Measurements from ENCODE around the gene SPATA19. TPM values are rescaled to one million over a fixed set of nuclear protein-coding genes. Genes with fewer than 3 reads are reported as not detected.
"Not testable (repeated sequence)": the region's sequence is repeated elsewhere in the genome, so short reads cannot be mapped to it uniquely, and the experiment has no call there.

The SPATA19 gene
- total RNA-seq, 2 donors from 2014 or later, result not detected

GRCh38 chr11:133860151-133860550 is 14.8 kb upstream of the SPATA19 start:
- peaks cover 4% of the 10 kb centered on the region for H3K4me1 Mint-ChIP-seq (ENCODE audit: low read depth)
- H3K9me3 Mint-ChIP-seq, result no peaks in the 10 kb centered on the region
- DNase-seq (no peak), ATAC-seq (replicated peaks in 1 of 2) (no peak)
- H3K27me3 Mint-ChIP-seq (ENCODE audit: low read depth), result peaks cover 32% of the 10 kb centered on the region
- H3K4me3 Mint-ChIP-seq, result no peak overlapping the region
- no peak overlapping the region for H3K27ac Mint-ChIP-seq
- H3K36me3 Mint-ChIP-seq (ENCODE audit: insufficient read depth in 2 of 2), result no peaks in the 10 kb centered on the region

DNA sequence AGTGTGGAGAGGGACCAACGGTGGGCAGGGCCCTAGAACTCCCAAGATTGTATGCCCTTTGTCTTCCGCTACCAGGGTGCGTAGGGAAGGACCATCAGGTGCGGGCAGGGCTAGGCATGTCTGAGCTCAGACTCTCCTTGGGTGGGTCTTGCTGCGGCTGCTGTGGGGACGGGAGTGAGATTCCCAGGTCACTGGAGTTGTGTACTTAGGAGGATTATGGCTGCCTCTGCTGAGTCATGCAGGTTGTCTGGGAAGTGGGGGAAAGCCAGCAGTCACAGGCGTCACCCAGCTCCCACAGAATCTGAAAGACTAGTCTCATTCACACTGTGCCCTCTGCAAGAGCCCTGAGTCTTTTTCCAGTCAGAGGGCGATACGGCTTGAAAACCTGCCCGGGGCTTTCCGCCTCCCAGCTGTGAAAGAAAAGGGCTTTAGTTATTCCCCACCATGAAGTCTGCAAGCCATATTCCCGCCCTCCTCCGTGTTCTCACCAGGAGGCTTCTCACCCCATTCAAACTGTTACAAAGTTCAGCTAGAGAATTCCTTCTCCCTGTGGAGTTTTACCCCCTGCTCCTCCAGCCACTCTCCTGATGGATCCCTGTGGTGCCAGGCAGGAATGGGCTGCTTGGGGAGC is 9.1 kb upstream of the SPATA19 start:
- H3K9me3 Mint-ChIP-seq; H3K36me3 Mint-ChIP-seq (ENCODE audit: insufficient read depth in 2 of 2); ATAC-seq (replicated peaks in 1 of 2); H3K27ac Mint-ChIP-seq; H3K4me3 Mint-ChIP-seq; H3K4me1 Mint-ChIP-seq (ENCODE audit: low read depth); DNase-seq: not testable (repeated sequence)
- peaks cover 56% of the 10 kb centered on the region for H3K27me3 Mint-ChIP-seq (ENCODE audit: low read depth)

DNA sequence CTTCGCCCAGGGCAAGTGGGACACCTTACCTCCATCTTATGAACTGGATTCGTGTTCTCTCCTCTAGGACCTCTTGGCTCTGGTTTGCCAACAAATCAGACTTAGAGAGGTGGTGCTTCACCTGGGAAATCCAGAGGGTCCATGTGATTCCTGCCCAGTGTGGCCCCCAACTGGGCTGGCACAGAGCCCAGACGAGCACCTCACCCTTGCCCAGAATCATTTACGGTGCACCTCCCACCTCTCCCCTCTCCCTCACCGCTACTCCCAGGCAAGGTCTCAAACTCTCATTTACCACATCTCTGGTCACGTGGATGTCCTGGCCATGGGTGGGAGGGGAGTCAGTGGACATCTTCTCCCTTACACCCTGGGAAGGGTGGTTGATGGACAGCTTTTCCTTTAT is 1.1 kb downstream of the SPATA19 start:
- Mint-ChIP-seq H3K27ac (no peak overlapping the region), H3K9me3 (peaks cover 2 to 7% of the 10 kb centered on the region in 2 donors), H3K27me3 (ENCODE audit: low read depth) (peaks cover 11% of the 10 kb centered on the region), H3K4me1 (ENCODE audit: low read depth) (peaks cover 5% of the 10 kb centered on the region), H3K36me3 (ENCODE audit: insufficient read depth in 2 of 2) (peaks cover 0 to 4% of the 10 kb centered on the region in 2 donors), H3K4me3 (no peak overlapping the region)
- no peak for ATAC-seq (replicated peaks in 1 of 2)
- no peak for DNase-seq

GRCh38 chr11:133843454-133843987 is 1.8 kb downstream of the SPATA19 start:
- ATAC-seq (replicated peaks in 1 of 2) (no peak), DNase-seq (no peak)
- Mint-ChIP-seq H3K27me3 (ENCODE audit: low read depth) (peaks cover 8% of the 10 kb centered on the region), H3K9me3 (peaks cover 2 to 6% of the 10 kb centered on the region in 2 donors), H3K4me1 (ENCODE audit: low read depth) (peaks cover 5% of the 10 kb centered on the region), H3K36me3 (ENCODE audit: insufficient read depth in 2 of 2) (peaks cover 0 to 4% of the 10 kb centered on the region in 2 donors), H3K27ac (no peak overlapping the region), H3K4me3 (no peak overlapping the region)

DNA sequence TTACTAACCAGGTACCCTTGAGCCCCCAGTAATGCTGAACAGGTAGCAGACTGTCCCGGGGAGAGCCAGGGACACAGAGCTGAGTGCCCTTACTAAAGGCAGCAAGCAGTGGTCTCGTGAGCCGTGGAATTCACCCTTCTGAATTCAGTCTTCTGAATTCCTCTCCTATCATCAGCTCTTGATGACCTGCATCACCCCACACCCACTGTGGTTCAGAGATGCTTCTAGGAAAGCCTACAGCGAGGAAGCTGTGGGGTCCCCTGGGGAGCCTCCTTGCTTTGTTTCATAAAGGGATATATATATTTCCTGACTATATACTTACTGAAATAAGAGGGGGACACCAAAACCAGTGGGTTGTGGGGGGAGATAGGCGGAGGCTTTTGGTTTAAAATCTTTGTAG is 2.6 kb downstream of the SPATA19 start:
- no peak overlapping the region for H3K27ac Mint-ChIP-seq
- no peak for DNase-seq
- ATAC-seq (replicated peaks in 1 of 2), result no peak
- H3K9me3 Mint-ChIP-seq, result peaks cover 2 to 6% of the 10 kb centered on the region in 2 donors
- H3K4me3 Mint-ChIP-seq, result no peak overlapping the region
- H3K36me3 Mint-ChIP-seq (ENCODE audit: insufficient read depth in 2 of 2), result peaks cover 0 to 4% of the 10 kb centered on the region in 2 donors
- peaks cover 8% of the 10 kb centered on the region for H3K27me3 Mint-ChIP-seq (ENCODE audit: low read depth)
- peaks cover 5% of the 10 kb centered on the region for H3K4me1 Mint-ChIP-seq (ENCODE audit: low read depth)

GRCh38 chr11:133842053-133842452 is 3.3 kb downstream of the SPATA19 start:
- Mint-ChIP-seq H3K9me3 (peaks cover 2 to 6% of the 10 kb centered on the region in 2 donors), H3K4me1 (ENCODE audit: low read depth) (peaks cover 5% of the 10 kb centered on the region), H3K27me3 (ENCODE audit: low read depth) (peaks cover 9% of the 10 kb centered on the region), H3K4me3 (no peak overlapping the region), H3K27ac (no peak overlapping the region), H3K36me3 (ENCODE audit: insufficient read depth in 2 of 2) (peaks cover 0 to 4% of the 10 kb centered on the region in 2 donors)
- ATAC-seq (replicated peaks in 1 of 2) (no peak), DNase-seq (no peak)

DNA sequence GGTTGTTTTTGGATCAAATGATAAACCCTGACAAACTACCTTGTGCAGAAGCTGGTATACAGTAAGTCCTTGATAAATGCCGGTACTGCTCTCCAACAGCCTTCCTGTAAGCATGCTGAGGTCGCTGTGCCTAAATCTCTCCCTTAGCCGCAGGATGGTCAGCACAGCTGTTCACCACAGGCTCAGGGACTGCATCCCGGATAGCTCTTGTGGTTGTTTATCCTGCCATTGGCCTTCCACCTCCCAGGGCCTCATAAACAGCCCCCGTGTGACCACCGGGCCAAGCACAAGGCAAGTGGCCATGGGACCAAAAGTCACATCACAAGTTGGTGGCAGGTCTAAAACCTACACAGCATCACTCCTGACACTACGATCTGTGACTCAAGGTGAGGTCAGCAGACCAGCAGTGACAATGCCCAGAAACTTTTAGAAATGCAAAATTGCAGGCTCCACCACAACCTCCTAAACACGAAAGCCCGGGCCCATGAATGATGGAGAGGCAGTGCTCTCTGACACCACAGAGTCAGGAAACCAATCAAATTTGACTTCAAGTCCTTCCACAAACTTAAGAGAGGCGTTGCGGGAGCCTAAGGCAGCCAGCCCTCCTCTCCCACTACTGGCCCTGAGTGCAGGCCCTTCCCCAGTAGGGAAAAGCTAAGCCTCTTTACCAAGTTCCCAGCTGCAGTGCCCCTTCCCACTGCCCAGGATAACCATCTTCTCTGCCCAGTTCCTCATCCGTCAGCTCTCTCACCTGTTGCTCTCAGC is 3.9 kb downstream of the SPATA19 start:
- H3K9me3 Mint-ChIP-seq, result peaks cover 2 to 4% of the 10 kb centered on the region in 2 donors
- H3K4me3 Mint-ChIP-seq, result no peak overlapping the region
- H3K36me3 Mint-ChIP-seq (ENCODE audit: insufficient read depth in 2 of 2), result peaks cover 0 to 4% of the 10 kb centered on the region in 2 donors
- no peak for DNase-seq
- ATAC-seq (replicated peaks in 1 of 2), result peak in 1 of 2 donors; percentile 63
- peaks cover 13% of the 10 kb centered on the region for H3K27me3 Mint-ChIP-seq (ENCODE audit: low read depth)
- no peak overlapping the region for H3K27ac Mint-ChIP-seq
- peaks cover 10% of the 10 kb centered on the region for H3K4me1 Mint-ChIP-seq (ENCODE audit: low read depth)

GRCh38 chr11:133840479-133840941 is 4.8 kb downstream of the SPATA19 start:
- peaks cover 20% of the 10 kb centered on the region for H3K4me1 Mint-ChIP-seq (ENCODE audit: low read depth)
- no peaks in the 10 kb centered on the region for H3K36me3 Mint-ChIP-seq (ENCODE audit: insufficient read depth in 2 of 2)
- H3K9me3 Mint-ChIP-seq, result peaks cover 0 to 2% of the 10 kb centered on the region in 2 donors
- H3K4me3 Mint-ChIP-seq, result no peak overlapping the region
- DNase-seq (no peak), ATAC-seq (replicated peaks in 1 of 2) (no peak)
- no peak overlapping the region for H3K27ac Mint-ChIP-seq
- H3K27me3 Mint-ChIP-seq (ENCODE audit: low read depth), result peaks cover 17% of the 10 kb centered on the region

- DNase-seq, result no peak
These were observed 9.4 kb downstream of the SPATA19 start for GRCh38 chr11:133835593-133836548.

DNA sequence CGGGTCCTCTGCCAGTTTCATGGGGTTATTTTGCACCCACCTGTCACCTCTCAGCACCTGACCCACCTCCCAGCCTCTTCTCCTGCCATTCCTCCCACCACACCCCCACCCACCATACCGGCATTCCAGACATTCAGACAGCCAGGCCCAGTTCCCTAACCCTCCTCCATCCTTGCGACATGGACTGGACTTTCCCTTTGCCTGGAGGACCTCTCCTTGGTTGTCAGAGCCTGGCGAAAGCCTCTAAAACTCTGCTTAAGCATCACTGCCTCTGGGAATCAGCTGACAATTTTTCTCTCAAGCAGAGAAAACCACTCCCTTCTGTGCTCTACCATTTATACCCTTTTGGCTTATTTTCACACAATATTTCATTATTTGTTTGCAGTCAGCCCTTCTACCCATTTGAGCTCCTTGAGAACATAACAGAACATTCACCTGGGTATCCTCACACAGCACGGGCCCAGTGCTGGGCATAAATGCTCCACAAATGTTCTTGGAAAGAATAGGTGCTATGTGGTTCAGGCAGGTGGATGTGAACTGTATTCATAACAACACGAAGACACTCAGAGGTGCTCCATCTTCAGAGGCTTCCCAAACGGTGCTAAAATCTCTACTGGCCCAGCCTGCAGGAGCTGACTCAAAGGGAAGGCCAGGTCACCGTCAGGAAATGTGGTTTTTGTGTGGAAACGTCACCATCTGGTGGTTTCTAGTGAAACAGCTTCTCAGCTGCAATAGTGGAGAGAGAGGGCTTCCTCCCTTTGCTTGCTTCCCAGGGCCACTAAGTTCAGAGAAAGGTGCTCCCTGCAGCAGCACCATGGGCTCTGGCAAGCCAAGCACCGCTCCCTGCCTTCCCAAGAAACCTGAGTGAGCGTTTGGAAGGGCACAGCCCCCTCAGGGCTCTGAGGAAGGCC is 10.4 kb downstream of the SPATA19 start:
- Mint-ChIP-seq H3K27me3 (ENCODE audit: low read depth) (peaks cover 25% of the 10 kb centered on the region), H3K4me1 (ENCODE audit: low read depth) (peaks cover 24% of the 10 kb centered on the region), H3K9me3 (peaks cover 0 to 2% of the 10 kb centered on the region in 2 donors), H3K36me3 (ENCODE audit: insufficient read depth in 2 of 2) (peaks cover 0 to 2% of the 10 kb centered on the region in 2 donors), H3K4me3 (no peak overlapping the region), H3K27ac (no peak overlapping the region)
- ATAC-seq (replicated peaks in 1 of 2) (peak; percentile 82 to 91), DNase-seq (peak; percentile 57 to 65)

More at GRCh38 chr11:133835593-133836548, 9.4 kb downstream of the SPATA19 start:
- no peak overlapping the region for H3K27ac Mint-ChIP-seq
- peaks cover 0 to 2% of the 10 kb centered on the region in 2 donors for H3K9me3 Mint-ChIP-seq
- no peak overlapping the region for H3K4me3 Mint-ChIP-seq
- H3K27me3 Mint-ChIP-seq (ENCODE audit: low read depth), result peaks cover 25% of the 10 kb centered on the region
- peak in 1 of 2 donors; percentile 10 for ATAC-seq (replicated peaks in 1 of 2)
- peaks cover 0 to 2% of the 10 kb centered on the region in 2 donors for H3K36me3 Mint-ChIP-seq (ENCODE audit: insufficient read depth in 2 of 2)
- peaks cover 24% of the 10 kb centered on the region for H3K4me1 Mint-ChIP-seq (ENCODE audit: low read depth)

GRCh38 chr11:133833898-133834681 is 11.2 kb downstream of the SPATA19 start:
- peaks cover 0 to 2% of the 10 kb centered on the region in 2 donors for H3K9me3 Mint-ChIP-seq
- H3K36me3 Mint-ChIP-seq (ENCODE audit: insufficient read depth in 2 of 2), result peaks cover 0 to 2% of the 10 kb centered on the region in 2 donors
- no peak overlapping the region for H3K4me3 Mint-ChIP-seq
- ATAC-seq (replicated peaks in 1 of 2), result no peak
- no peak for DNase-seq
- H3K27ac Mint-ChIP-seq, result no peak overlapping the region
- H3K4me1 Mint-ChIP-seq (ENCODE audit: low read depth), result peaks cover 24% of the 10 kb centered on the region
- peaks cover 31% of the 10 kb centered on the region for H3K27me3 Mint-ChIP-seq (ENCODE audit: low read depth)
